Endothelial cell of umbilical vein (primary cell): ENCODE measurements around the gene ADRA2A. TPM values are rescaled to one million over a fixed set of nuclear protein-coding genes. Genes with fewer than 3 reads are reported as not detected.

Source experiments
- BruUV-seq: library from RNA; stranded (reverse); fragments of 400-500 nt; replicated peaks from 2 replicates; lab custom pipeline; 2021; lab: Mats Ljungman, UMichigan
- CTCF ChIA-PET: fragments of 300-600, 350-600 bp; sonication (Branson Sonifier 250); formaldehyde crosslinking; loops from one replicate; lab custom pipeline; 2021; ENCODE audit warnings: antibody characterized with exemption, inconsistent platforms; lab: Charles Lee
- POLR2A ChIA-PET: fragments of 300-600, 350-600 bp; sonication (Branson Sonifier 250); formaldehyde crosslinking; loops from one replicate; lab custom pipeline; 2021; ENCODE audit warnings: antibody characterized with exemption, inconsistent platforms; lab: Charles Lee
- DNase-seq: peaks from one replicate; pipeline ENCODE4 v3.0.0-alpha.2; 2011; ENCODE audit warnings: low read depth, low spot score
- FAIRE-seq: peaks from 2 replicates; lab custom pipeline; 2011; peaks lifted over from hg19 to GRCh38; lab: Jason Lieb, UNC
- H2AFZ ChIP-seq: 2 replicates; pipeline ENCODE4 v1.6.0; 2012; ENCODE audit warnings: low read depth, low read length, control low read depth, inconsistent platforms
- H3K27ac ChIP-seq: 2 replicates; pipeline ENCODE4 v1.5.1; 2011; ENCODE audit warnings: low read depth, mild to moderate bottlenecking, control low read depth, low read length, moderate library complexity; ENCODE audit not compliant: insufficient read depth
- H3K27me3 ChIP-seq, 2 experiments: 2 replicates each; pipeline versions ENCODE4 v1.6.0 to v1.6.1; 2011; ENCODE audit warnings: low read length in 2 of 2, mixed read lengths in 1 of 2; ENCODE audit not compliant: control insufficient read depth in 2 of 2, insufficient read depth in 2 of 2
- H3K36me3 ChIP-seq, 2 experiments: 2 replicates in 1 of 2; 3 replicates in 1 of 2; pipeline ENCODE4 v1.5.1; 2011; ENCODE audit warnings: low read length in 2 of 2, mild to moderate bottlenecking in 1 of 2, moderate library complexity in 1 of 2; ENCODE audit not compliant: control insufficient read depth in 2 of 2, insufficient read depth in 2 of 2; ENCODE audit errors: extremely low read depth in 1 of 2
- H3K4me1 ChIP-seq: 3 replicates; pipeline ENCODE4 v1.5.1; 2011; ENCODE audit warnings: mild to moderate bottlenecking, low read length; ENCODE audit not compliant: control insufficient read depth, insufficient read depth; ENCODE audit errors: extremely low read depth
- H3K4me2 ChIP-seq: 2 replicates; pipeline ENCODE4 v1.6.1; 2011; ENCODE audit warnings: low read length, control low read depth, mixed read lengths; ENCODE audit not compliant: insufficient read depth
- H3K4me3 ChIP-seq, 3 experiments: fragments of 200-600 bp in 1 of 3; sonication (generic), shearing (Covaris generic) in 1 of 3; replicated peaks in 1 of 3; 2 replicates each; pipeline ENCODE4 v1.5.1; 2011 to 2016; ENCODE audit warnings: control low read depth in 3 of 3, low read length in 3 of 3, mild to moderate bottlenecking in 2 of 3, inconsistent platforms in 1 of 3, low read depth in 1 of 3, moderate library complexity in 1 of 3; ENCODE audit not compliant: insufficient read depth in 1 of 3
- H3K79me2 ChIP-seq: 2 replicates; pipeline ENCODE4 v1.6.0; 2012; ENCODE audit warnings: low read length, inconsistent platforms; ENCODE audit not compliant: control insufficient read depth, insufficient read depth
- H3K9ac ChIP-seq: replicated peaks from 2 replicates; pipeline ENCODE3; 2011; ENCODE audit warnings: low read length, control low read depth; ENCODE audit not compliant: insufficient read depth; ENCODE audit errors: extremely low read depth
- H3K9me1 ChIP-seq: replicated peaks from 3 replicates; pipeline ENCODE4 v1.6.0; 2011; ENCODE audit warnings: mild to moderate bottlenecking, low read length; ENCODE audit not compliant: control insufficient read depth, insufficient read depth; ENCODE audit errors: extremely low read depth
- H3K9me3 ChIP-seq: replicated peaks from 2 replicates; pipeline ENCODE4 v1.5.1; 2012; ENCODE audit warnings: low read length, inconsistent platforms; ENCODE audit not compliant: control insufficient read depth, insufficient read depth
- H4K20me1 ChIP-seq: replicated peaks from 2 replicates; pipeline ENCODE3; 2011; ENCODE audit warnings: mild to moderate bottlenecking, low read length; ENCODE audit not compliant: control insufficient read depth, insufficient read depth; ENCODE audit errors: extremely low read depth
- CTCF ChIP-seq, 2 donors: IDR thresholded peaks; 1 replicate in 1 of 2; 2 replicates in 1 of 2; pipeline ENCODE4 v1.5.1; 2011; ENCODE audit warnings: low read length in 2 of 2, mild to moderate bottlenecking in 2 of 2, moderate library complexity in 2 of 2, control low read depth in 1 of 2, inconsistent platforms in 1 of 2, low read depth in 1 of 2; ENCODE audit not compliant: insufficient read depth in 1 of 2; ENCODE audit errors: extremely low read depth in 1 of 2
- EZH2 ChIP-seq: IDR thresholded peaks from 2 replicates; pipeline ENCODE4 v1.6.1; 2012; ENCODE audit warnings: borderline replicate concordance, low read depth, mild to moderate bottlenecking, moderate library complexity, low read length, inconsistent platforms; ENCODE audit not compliant: severe bottlenecking
- FOS ChIP-seq: IDR thresholded peaks from 2 replicates; pipeline ENCODE4 v1.6.1; 2011; ENCODE audit warnings: mild to moderate bottlenecking, low read length, moderate library complexity, borderline replicate concordance; ENCODE audit not compliant: insufficient read depth
- GATA2 ChIP-seq: IDR thresholded peaks from 2 replicates; pipeline ENCODE4 v1.7.0; 2011; ENCODE audit warnings: low read depth, mild to moderate bottlenecking, moderate library complexity, mixed read lengths, low read length; ENCODE audit not compliant: insufficient read length, insufficient read depth
- MYC ChIP-seq: IDR thresholded peaks from one replicate; pipeline ENCODE4 v1.6.1; 2011; ENCODE audit warnings: mild to moderate bottlenecking, low read depth, low read length
- POLR2AphosphoS5 ChIP-seq: IDR thresholded peaks from 2 replicates; pipeline ENCODE4 v1.6.1; 2012; ENCODE audit warnings: low read depth, mild to moderate bottlenecking, control low read depth, low read length, moderate library complexity; ENCODE audit not compliant: insufficient read depth
- dilution Hi-C: fragments of 300-500 bp; cut with MboI; formaldehyde crosslinking; loops from one replicate; pipeline ENCODE4 v1.15.0; 2019; ENCODE audit warnings: low sequenced_read_pairs; ENCODE audit not compliant: extremely low pct_ligation_motif_present
- intact Hi-C: fragments of 100-400 bp; cut with micrococcal nuclease; formaldehyde crosslinking; loops from one replicate; pipeline ENCODE4 v1.10.0; 2022
- polyA plus RNA-seq, 4 experiments: library from polyadenylated mRNA; depleted of rRNA in 3 of 4; stranded (reverse) in 3 of 4; unstranded in 1 of 4; fragments of >200 nt; gene quantifications; 2 replicates each; pipeline versions ENCODE4 v1.2.1 to v1.2.3, GENCODE V29; 2011 to 2012; ENCODE audit warnings: missing spikeins in 1 of 4
- total RNA-seq: library from RNA; stranded (reverse); gene quantifications from 2 replicates; pipeline ENCODE4 v1.2.3, GENCODE V29; 2021
- TF ChIP-seq, protein P1 (sequence below): IDR thresholded peaks from 2 replicates; pipeline ENCODE4 v1.6.1; 2011; ENCODE audit not compliant: insufficient read depth, insufficient read length

ADRA2A gene
- total and polyA plus RNA-seq, 2 donors (not counting 3 experiments of a cell fraction or from before 2014, with no cell fraction given): 0.03 TPM; not detected in 1

DNA sequence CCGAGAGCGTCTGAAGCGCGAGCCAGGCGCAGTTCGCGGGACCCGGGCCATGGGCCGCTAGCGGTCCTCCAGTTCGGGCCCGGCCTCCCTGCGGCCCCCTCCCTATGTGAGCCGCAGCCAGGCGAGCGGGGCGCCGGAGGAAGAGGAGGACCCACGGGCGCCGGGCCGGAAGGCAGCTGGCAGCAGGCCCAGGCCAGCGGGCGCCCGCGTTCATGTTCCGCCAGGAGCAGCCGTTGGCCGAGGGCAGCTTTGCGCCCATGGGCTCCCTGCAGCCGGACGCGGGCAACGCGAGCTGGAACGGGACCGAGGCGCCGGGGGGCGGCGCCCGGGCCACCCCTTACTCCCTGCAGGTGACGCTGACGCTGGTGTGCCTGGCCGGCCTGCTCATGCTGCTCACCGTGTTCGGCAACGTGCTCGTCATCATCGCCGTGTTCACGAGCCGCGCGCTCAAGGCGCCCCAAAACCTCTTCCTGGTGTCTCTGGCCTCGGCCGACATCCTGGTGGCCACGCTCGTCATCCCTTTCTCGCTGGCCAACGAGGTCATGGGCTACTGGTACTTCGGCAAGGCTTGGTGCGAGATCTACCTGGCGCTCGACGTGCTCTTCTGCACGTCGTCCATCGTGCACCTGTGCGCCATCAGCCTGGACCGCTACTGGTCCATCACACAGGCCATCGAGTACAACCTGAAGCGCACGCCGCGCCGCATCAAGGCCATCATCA lies 1.1 kb downstream of the ADRA2A start:
- DNase-seq (peak; percentile 13), FAIRE-seq (no peak)
- Histone ChIP-seq H3K4me1 (peaks cover 17% of the 10 kb centered on the region), H3K9ac (no peak overlapping the region), H4K20me1 (no peaks in the 10 kb centered on the region), H3K27ac (no peak overlapping the region), H3K4me3 (peak overlapping the region in 1 of 3 experiments; percentile 2), H2AFZ (no peak overlapping the region), H3K9me1 (no peaks in the 10 kb centered on the region), H3K27me3 (peaks cover 40 to 71% of the 10 kb centered on the region in 2 experiments), H3K4me2 (peak overlapping the region; percentile 29), H3K9me3 (no peaks in the 10 kb centered on the region), H3K79me2 (no peaks in the 10 kb centered on the region), H3K36me3 (no peaks in the 10 kb centered on the region)
- no TSS peak for BruUV-seq
- TF ChIP-seq GATA2 (no peak), EZH2 (peak; percentile 63)
- intact Hi-C loops: loop anchor here (2.0 to 5.0 kb wide), 4 partner anchors 159 to 1237 kb away; partner anchors contain the start of genes BBIP1 and SHOC2
- dilution Hi-C loops: no loop called here
- ChIA-PET CTCF (interaction anchor here (1.3 to 3.3 kb wide), 3 partner anchors 13 to 1238 kb away, joined by 4 to 36 read pairs (median 8); no protein-coding TSS in a partner anchor), POLR2A (no interaction called here)

GRCh38 chr10:111078505-111079185 lies 1.8 kb downstream of the ADRA2A start:
- FAIRE-seq (no peak), DNase-seq (no peak)
- no peaks in the 10 kb centered on the region for H3K79me2 ChIP-seq
- H4K20me1 ChIP-seq: no peaks in the 10 kb centered on the region
- BruUV-seq: no TSS peak
- H3K4me3 ChIP-seq: no peak overlapping the region
- H2AFZ ChIP-seq: no peak overlapping the region
- H3K9me3 ChIP-seq: no peaks in the 10 kb centered on the region
- H3K4me2 ChIP-seq: no peak overlapping the region
- intact Hi-C loops (loop anchor here (5.0 kb wide), 1 partner anchor 771 kb away; no protein-coding TSS in a partner anchor), dilution Hi-C loops (no loop called here)
- no peaks in the 10 kb centered on the region for H3K36me3 ChIP-seq
- TF ChIP-seq CTCF (IDR thresholded peaks at IDR 0.05; ENCODE audit: extremely low read depth in 1 of 2, insufficient read depth in 1 of 2, low read depth in 1 of 2, low read length in 2 of 2): no peak
- TF ChIP-seq MYC: no peak
- TF ChIP-seq FOS: no peak
- TF ChIP-seq, protein P1, sequence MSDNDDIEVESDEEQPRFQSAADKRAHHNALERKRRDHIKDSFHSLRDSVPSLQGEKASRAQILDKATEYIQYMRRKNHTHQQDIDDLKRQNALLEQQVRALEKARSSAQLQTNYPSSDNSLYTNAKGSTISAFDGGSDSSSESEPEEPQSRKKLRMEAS: no peak
- no peak for TF ChIP-seq POLR2AphosphoS5
- H3K4me1 ChIP-seq: peaks cover 17% of the 10 kb centered on the region
- H3K27me3 ChIP-seq: peaks cover 38 to 67% of the 10 kb centered on the region in 2 experiments
- POLR2A ChIA-PET: no interaction called here
- no peak overlapping the region for H3K9ac ChIP-seq
- H3K9me1 ChIP-seq: no peaks in the 10 kb centered on the region
- no peak overlapping the region for H3K27ac ChIP-seq
- CTCF ChIA-PET: no interaction called here
